GM19438 (cell line): ENCODE results near the gene OR1L1.

Experiments
- ATAC-seq: cut with Tn5 transposase; IDR thresholded peaks from one replicate; pipeline ENCODE4 v1.9.1; 2021; ENCODE audit warnings: low read depth; ENCODE audit not compliant: unreplicated experiment

The OR1L1 gene

GRCh38 chr9:122661416-122661815 is at the start of gene OR1L1:
OR1L1 (plus strand) TSS chr9:122661716; CDS start chr9:122661716, 0 bp downstream.
- no peak for ATAC-seq

GRCh38 chr9:122614362-122614761 is 47.2 kb upstream of the OR1L1 start, which contains the start of gene OR1Q1:
OR1Q1 (plus strand) TSS chr9:122614738; CDS start chr9:122614738, 0 bp downstream.
- no peak for ATAC-seq

GRCh38 chr9:122619996-122620395 is 41.5 kb upstream of the OR1L1 start:
- ATAC-seq, result no peak

GRCh38 chr9:122642226-122642625 is 19.3 kb upstream of the OR1L1 start:
- no peak for ATAC-seq

- no peak for ATAC-seq
Measured at GRCh38 chr9:122656378-122656777, 5.1 kb upstream of the OR1L1 start.

- no peak for ATAC-seq
Measured at GRCh38 chr9:122657527-122657926, 4.0 kb upstream of the OR1L1 start, which contains the start of gene OR1B1. OR1B1 (minus strand) TSS chr9:122657627.

GRCh38 chr9:122672481-122672880 is 11.0 kb downstream of the OR1L1 start:
- ATAC-seq, result no peak

- ATAC-seq, result no peak
Measured at GRCh38 chr9:122684851-122685250, 23.3 kb downstream of the OR1L1 start.

GRCh38 chr9:122695696-122696095 is 34.2 kb downstream of the OR1L1 start:
- no peak for ATAC-seq
